RWPE1 (cell line): ENCODE results near the gene NUB1.

Source experiments
- CTCF ChIA-PET: fragments of 350-600 bp; sonication (Branson Sonifier 250); formaldehyde crosslinking; extraction: SDS; loops from one replicate; lab custom pipeline; 2021; lab: Yijun Ruan, JAX
- POLR2A ChIA-PET: fragments of 400-600 bp; formaldehyde crosslinking; extraction: SDS; loops from one replicate; lab custom pipeline; 2020; ENCODE audit warnings: antibody characterized with exemption; ENCODE audit not compliant: low non-redundant PET; lab: Yijun Ruan, JAX
- DNase-seq: peaks from one replicate; pipeline ENCODE4 v3.0.0; 2012; ENCODE audit warnings: low spot score
- H3K27ac ChIP-seq: fragments of 450-650 bp; 2 replicates; pipeline ENCODE4 v1.5.1; 2017
- TF ChIP-seq, protein P1 (sequence below): fragments of 450-650 bp; conservative IDR thresholded peaks from 2 replicates; pipeline ENCODE4 v1.5.1; 2017; ENCODE audit warnings: low read depth, mild to moderate bottlenecking

Gene NUB1

GRCh38 chr7:151402029-151402835, 60.6 kb downstream of the NUB1 start:
- TF ChIP-seq, protein P1, sequence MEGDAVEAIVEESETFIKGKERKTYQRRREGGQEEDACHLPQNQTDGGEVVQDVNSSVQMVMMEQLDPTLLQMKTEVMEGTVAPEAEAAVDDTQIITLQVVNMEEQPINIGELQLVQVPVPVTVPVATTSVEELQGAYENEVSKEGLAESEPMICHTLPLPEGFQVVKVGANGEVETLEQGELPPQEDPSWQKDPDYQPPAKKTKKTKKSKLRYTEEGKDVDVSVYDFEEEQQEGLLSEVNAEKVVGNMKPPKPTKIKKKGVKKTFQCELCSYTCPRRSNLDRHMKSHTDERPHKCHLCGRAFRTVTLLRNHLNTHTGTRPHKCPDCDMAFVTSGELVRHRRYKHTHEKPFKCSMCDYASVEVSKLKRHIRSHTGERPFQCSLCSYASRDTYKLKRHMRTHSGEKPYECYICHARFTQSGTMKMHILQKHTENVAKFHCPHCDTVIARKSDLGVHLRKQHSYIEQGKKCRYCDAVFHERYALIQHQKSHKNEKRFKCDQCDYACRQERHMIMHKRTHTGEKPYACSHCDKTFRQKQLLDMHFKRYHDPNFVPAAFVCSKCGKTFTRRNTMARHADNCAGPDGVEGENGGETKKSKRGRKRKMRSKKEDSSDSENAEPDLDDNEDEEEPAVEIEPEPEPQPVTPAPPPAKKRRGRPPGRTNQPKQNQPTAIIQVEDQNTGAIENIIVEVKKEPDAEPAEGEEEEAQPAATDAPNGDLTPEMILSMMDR = no peak
- DNase-seq = no peak
- ChIA-PET CTCF (interaction anchor here (0.5 kb wide), 1 partner anchor 596 kb away, joined by 3 read pairs; no protein-coding TSS in a partner anchor), POLR2A (no interaction called here)
- no peak overlapping the region for H3K27ac ChIP-seq

GRCh38 chr7:151403764-151404163, 62.2 kb downstream of the NUB1 start:
- DNase-seq = peak; percentile 35
- POLR2A ChIA-PET = no interaction called here
- CTCF ChIA-PET = no interaction called here
- H3K27ac ChIP-seq = no peak overlapping the region
- TF ChIP-seq, protein P1 = no peak

GRCh38 chr7:151404216-151405011, 62.8 kb downstream of the NUB1 start:
- H3K27ac ChIP-seq = no peak overlapping the region
- ChIA-PET CTCF (interaction anchor here (0.6 kb wide), 1 partner anchor 23 kb away, joined by 5 read pairs; no protein-coding TSS in a partner anchor), POLR2A (no interaction called here)
- peak; percentile 46 for DNase-seq
- TF ChIP-seq, protein P1 = no peak

DNA sequence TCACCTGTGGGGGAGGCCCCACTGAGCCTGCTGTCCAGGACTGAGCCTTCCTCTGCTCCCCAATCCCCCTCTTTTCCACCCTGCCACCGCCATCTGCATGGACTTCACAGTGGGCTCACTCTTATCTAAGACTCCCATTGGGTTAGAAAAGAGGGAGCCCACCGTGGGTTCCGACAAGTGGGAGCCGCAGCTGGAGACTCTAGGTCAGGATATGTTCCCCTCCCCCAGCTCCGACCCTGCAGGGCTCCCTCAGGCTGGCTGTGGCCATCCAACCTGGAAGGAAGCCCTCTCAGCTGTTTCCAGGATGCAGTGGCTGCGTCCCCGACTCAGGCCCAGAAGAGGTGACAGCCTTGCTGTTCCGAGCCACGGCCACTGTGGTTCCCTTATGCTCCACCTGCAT, 63.4 kb downstream of the NUB1 start:
- POLR2A ChIA-PET = no interaction called here
- H3K27ac ChIP-seq = no peak overlapping the region
- TF ChIP-seq, protein P1 = no peak
- no peak for DNase-seq
- CTCF ChIA-PET = no interaction called here

GRCh38 chr7:151405588-151405987, 64.0 kb downstream of the NUB1 start:
- no peak for DNase-seq
- TF ChIP-seq, protein P1 = no peak
- H3K27ac ChIP-seq = no peak overlapping the region
- POLR2A ChIA-PET = no interaction called here
- CTCF ChIA-PET = no interaction called here

GRCh38 chr7:151406051-151406875, 64.7 kb downstream of the NUB1 start:
- DNase-seq = no peak
- CTCF ChIA-PET = no interaction called here
- POLR2A ChIA-PET = no interaction called here
- TF ChIP-seq, protein P1 = no peak
- no peak overlapping the region for H3K27ac ChIP-seq
